Measurements from ENCODE around the gene HOXC13. TPM values are rescaled to one million over a fixed set of nuclear protein-coding genes. Genes with fewer than 3 reads are reported as not detected.

Gene HOXC13
- total RNA-seq, 2 experiments from 2014 or later: not detected

- Mint-ChIP-seq H3K27me3 (peaks cover 87% of the 10 kb centered on the region), H3K36me3 (ENCODE audit: low read depth) (no peaks in the 10 kb centered on the region), H3K4me1 (ENCODE audit: low read depth) (peaks cover 13% of the 10 kb centered on the region), H3K9me3 (no peaks in the 10 kb centered on the region), H3K27ac (no peak overlapping the region), H3K4me3 (no peak overlapping the region)
- TF ChIP-seq, protein P1, sequence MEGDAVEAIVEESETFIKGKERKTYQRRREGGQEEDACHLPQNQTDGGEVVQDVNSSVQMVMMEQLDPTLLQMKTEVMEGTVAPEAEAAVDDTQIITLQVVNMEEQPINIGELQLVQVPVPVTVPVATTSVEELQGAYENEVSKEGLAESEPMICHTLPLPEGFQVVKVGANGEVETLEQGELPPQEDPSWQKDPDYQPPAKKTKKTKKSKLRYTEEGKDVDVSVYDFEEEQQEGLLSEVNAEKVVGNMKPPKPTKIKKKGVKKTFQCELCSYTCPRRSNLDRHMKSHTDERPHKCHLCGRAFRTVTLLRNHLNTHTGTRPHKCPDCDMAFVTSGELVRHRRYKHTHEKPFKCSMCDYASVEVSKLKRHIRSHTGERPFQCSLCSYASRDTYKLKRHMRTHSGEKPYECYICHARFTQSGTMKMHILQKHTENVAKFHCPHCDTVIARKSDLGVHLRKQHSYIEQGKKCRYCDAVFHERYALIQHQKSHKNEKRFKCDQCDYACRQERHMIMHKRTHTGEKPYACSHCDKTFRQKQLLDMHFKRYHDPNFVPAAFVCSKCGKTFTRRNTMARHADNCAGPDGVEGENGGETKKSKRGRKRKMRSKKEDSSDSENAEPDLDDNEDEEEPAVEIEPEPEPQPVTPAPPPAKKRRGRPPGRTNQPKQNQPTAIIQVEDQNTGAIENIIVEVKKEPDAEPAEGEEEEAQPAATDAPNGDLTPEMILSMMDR (IDR thresholded peaks at IDR 0.05): peak; percentile 41
- DNase-seq (no peak), ATAC-seq (no peak)
- POLR2A ChIA-PET: no interaction called here
- CTCF ChIA-PET: interaction anchor here (0.5 to 2.7 kb wide), 5 partner anchors 25 to 278 kb away, joined by 3 to 10 read pairs (median 4); no protein-coding TSS in a partner anchor
- intact Hi-C loops (cut with micrococcal nuclease): no loop called here
Observed at GRCh38 chr12:53980104-53980801, 41.6 kb downstream of the HOXC13 start.

GRCh38 chr12:53980802-53981496 is 42.3 kb downstream of the HOXC13 start:
- H3K36me3 Mint-ChIP-seq (ENCODE audit: low read depth): no peaks in the 10 kb centered on the region
- ChIA-PET CTCF (interaction anchor here (0.5 to 2.7 kb wide), 5 partner anchors 24 to 279 kb away, joined by 3 to 10 read pairs (median 4); no protein-coding TSS in a partner anchor), POLR2A (no interaction called here)
- no peaks in the 10 kb centered on the region for H3K9me3 Mint-ChIP-seq
- no peak overlapping the region for H3K4me3 Mint-ChIP-seq
- intact Hi-C loops (cut with micrococcal nuclease): no loop called here
- TF ChIP-seq, protein P1 (IDR thresholded peaks at IDR 0.05): no peak
- DNase-seq: no peak
- H3K27me3 Mint-ChIP-seq: peaks cover 87% of the 10 kb centered on the region
- ATAC-seq: no peak
- H3K4me1 Mint-ChIP-seq (ENCODE audit: low read depth): peaks cover 10% of the 10 kb centered on the region
- H3K27ac Mint-ChIP-seq: no peak overlapping the region

GRCh38 chr12:53981634-53982565 is 43.3 kb downstream of the HOXC13 start:
- TF ChIP-seq, protein P1 (IDR thresholded peaks at IDR 0.05): no peak
- H3K4me3 Mint-ChIP-seq: no peak overlapping the region
- H3K9me3 Mint-ChIP-seq: no peaks in the 10 kb centered on the region
- no peaks in the 10 kb centered on the region for H3K36me3 Mint-ChIP-seq (ENCODE audit: low read depth)
- ATAC-seq: no peak
- ChIA-PET POLR2A (no interaction called here), CTCF (interaction anchor here (2.7 kb wide), 1 partner anchor 23 kb away, joined by 10 read pairs; no protein-coding TSS in a partner anchor)
- intact Hi-C loops (cut with micrococcal nuclease): no loop called here
- H3K4me1 Mint-ChIP-seq (ENCODE audit: low read depth): peaks cover 13% of the 10 kb centered on the region
- no peak for DNase-seq
- peaks cover 89% of the 10 kb centered on the region for H3K27me3 Mint-ChIP-seq
- no peak overlapping the region for H3K27ac Mint-ChIP-seq

DNA sequence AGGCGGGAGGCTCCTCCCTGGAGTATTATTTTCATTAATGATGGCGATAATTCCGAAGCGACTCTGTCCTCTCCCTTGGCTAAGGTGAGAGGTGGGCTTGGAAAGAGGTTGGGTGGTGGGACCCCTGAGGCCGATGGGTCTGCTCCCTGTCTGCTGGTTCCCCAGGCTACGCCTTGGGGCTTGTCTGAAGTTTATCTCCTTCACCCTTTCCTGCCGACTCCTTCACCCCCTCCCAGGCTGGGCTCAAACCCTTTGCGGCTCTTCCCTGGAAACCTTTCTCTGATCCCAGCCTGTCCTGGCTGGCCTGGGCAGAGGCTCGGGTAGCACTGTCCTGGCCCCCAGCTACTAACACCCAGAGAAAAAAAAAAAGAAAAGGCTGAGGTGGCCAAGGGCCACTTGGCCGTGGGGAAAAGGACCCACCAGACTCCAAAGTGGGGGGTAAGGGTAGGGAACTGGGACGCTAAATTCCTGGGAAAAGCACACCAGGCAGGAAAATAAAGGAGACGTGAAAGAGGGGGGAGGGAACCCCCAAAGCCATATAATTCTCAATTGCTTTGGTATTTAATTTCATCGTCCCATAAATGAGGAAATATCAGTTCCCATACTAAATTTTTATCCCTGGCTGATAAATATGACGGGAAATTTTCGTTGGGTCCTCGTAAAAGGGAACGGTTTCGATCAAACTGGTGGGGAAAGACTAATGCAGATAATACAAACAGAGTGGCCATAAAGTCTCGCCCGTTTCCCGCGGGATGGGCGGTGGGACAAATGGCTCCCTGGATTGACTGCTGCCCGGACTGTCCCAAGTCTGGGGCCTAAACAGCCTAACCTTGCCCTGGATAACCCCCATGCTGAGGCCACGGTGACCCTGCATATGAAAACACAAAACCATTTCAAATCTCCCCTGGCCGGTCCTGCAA is 44.3 kb downstream of the HOXC13 start:
- Mint-ChIP-seq H3K36me3 (ENCODE audit: low read depth) (no peaks in the 10 kb centered on the region), H3K27ac (no peak overlapping the region), H3K9me3 (no peaks in the 10 kb centered on the region), H3K4me3 (no peak overlapping the region), H3K4me1 (ENCODE audit: low read depth) (peaks cover 13% of the 10 kb centered on the region), H3K27me3 (peaks cover 91% of the 10 kb centered on the region)
- TF ChIP-seq, protein P1 (IDR thresholded peaks at IDR 0.05): no peak
- intact Hi-C loops (cut with micrococcal nuclease): no loop called here
- DNase-seq (no peak), ATAC-seq (no peak)
- ChIA-PET CTCF (no interaction called here), POLR2A (no interaction called here)

Data from activated CD8-positive, alpha-beta T cell treated with anti-CD3 and anti-CD28 coated beads for 36 hours (primary cell).